C4-2B (cell line): ENCODE data around the gene TADA1.

Experiments used
- ZFX ChIP-seq: fragments of 450-650 bp; IDR thresholded peaks from 2 replicates; pipeline ENCODE4 v1.6.1; 2017
- TF ChIP-seq, protein P1 (sequence below): fragments of 450-650 bp; conservative IDR thresholded peaks from 2 replicates; pipeline ENCODE4 v1.5.1; 2017; ENCODE audit warnings: mild to moderate bottlenecking

DNA sequence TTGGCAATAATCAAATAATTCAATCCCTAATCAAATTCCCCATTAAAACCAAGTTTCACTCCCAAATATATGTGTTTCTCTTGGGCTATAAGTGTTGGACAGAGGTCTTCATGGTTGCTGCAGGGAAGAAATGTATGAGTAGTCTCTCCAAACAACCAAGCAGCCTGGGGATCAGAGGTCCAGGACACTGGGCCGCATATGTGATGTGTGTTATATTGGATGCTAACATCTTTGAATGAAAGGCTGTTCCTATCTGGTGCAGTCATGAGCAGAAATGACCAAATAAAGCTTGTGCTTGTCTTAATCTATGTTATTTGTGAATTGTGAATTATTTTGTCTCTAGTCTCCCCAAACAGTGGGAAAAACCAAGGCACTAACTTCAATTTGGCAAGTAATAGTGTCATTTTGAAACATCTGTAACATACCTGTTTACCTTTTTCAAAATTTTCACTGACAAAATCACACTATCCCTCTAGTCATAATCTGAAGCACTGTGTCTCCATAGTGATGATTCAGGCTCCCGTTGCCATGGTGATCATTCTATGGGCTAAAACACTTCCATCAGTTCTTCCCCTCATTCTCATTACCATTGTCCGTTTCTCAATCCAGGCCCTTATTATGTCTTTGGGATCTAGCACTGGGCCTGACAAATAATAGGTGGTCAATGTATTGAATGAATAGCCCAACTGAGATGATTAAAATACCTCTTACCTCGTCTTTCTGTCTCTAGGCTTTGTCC is 12.5 kb upstream of the TADA1 start:
- TF ChIP-seq, protein P1, sequence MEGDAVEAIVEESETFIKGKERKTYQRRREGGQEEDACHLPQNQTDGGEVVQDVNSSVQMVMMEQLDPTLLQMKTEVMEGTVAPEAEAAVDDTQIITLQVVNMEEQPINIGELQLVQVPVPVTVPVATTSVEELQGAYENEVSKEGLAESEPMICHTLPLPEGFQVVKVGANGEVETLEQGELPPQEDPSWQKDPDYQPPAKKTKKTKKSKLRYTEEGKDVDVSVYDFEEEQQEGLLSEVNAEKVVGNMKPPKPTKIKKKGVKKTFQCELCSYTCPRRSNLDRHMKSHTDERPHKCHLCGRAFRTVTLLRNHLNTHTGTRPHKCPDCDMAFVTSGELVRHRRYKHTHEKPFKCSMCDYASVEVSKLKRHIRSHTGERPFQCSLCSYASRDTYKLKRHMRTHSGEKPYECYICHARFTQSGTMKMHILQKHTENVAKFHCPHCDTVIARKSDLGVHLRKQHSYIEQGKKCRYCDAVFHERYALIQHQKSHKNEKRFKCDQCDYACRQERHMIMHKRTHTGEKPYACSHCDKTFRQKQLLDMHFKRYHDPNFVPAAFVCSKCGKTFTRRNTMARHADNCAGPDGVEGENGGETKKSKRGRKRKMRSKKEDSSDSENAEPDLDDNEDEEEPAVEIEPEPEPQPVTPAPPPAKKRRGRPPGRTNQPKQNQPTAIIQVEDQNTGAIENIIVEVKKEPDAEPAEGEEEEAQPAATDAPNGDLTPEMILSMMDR = no peak
- TF ChIP-seq ZFX = no peak
